Breast epithelium (tissue), 3 donors: ENCODE results near the gene MCTP2.

ENCODE experiments used
- POLR2A ChIP-seq: fragments of 450-650 bp; IDR thresholded peaks from one replicate; pipeline ENCODE4 v1.6.1; 2016; ENCODE audit warnings: antibody characterized with exemption, mild to moderate bottlenecking, moderate library complexity
- POLR2AphosphoS5 ChIP-seq, 3 donors: sonication (generic); formaldehyde crosslinking; IDR thresholded peaks; one replicate each; pipeline ENCODE4 v1.6.1; 2017; ENCODE audit warnings: antibody characterized with exemption in 3 of 3
- TF ChIP-seq, protein P1 (sequence below), 3 donors: fragments of 450-650 bp; IDR thresholded peaks; one replicate each; pipeline ENCODE4 v1.5.1; 2016 to 2017; ENCODE audit warnings: antibody characterized with exemption in 3 of 3, mild to moderate bottlenecking in 3 of 3, moderate library complexity in 3 of 3

DNA sequence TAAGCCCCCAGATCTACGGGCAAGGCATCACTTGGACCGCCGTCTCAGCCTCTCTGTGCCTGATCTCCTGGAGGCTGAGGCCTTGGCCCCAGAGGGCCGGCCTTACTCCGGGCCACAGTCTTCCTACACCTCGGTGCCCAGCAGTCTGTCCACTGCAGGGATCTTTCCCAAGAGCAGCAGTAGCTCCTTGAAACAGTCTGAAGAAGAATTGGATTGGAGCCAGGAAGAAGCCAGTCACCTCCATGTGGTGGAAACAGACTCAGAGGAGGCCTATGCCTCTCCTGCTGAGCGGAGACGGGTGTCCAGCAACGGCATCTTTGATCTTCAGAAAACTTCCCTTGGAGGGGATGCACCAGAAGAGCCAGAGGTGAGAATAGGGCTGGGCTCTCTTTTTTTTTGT lies 67.0 kb downstream of the MCTP2 start:
- TF ChIP-seq POLR2A (no peak), POLR2AphosphoS5 (IDR thresholded peaks at IDR 0.05) (no peak)
- TF ChIP-seq, protein P1, sequence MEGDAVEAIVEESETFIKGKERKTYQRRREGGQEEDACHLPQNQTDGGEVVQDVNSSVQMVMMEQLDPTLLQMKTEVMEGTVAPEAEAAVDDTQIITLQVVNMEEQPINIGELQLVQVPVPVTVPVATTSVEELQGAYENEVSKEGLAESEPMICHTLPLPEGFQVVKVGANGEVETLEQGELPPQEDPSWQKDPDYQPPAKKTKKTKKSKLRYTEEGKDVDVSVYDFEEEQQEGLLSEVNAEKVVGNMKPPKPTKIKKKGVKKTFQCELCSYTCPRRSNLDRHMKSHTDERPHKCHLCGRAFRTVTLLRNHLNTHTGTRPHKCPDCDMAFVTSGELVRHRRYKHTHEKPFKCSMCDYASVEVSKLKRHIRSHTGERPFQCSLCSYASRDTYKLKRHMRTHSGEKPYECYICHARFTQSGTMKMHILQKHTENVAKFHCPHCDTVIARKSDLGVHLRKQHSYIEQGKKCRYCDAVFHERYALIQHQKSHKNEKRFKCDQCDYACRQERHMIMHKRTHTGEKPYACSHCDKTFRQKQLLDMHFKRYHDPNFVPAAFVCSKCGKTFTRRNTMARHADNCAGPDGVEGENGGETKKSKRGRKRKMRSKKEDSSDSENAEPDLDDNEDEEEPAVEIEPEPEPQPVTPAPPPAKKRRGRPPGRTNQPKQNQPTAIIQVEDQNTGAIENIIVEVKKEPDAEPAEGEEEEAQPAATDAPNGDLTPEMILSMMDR (IDR thresholded peaks at IDR 0.05), result no peak
